Stimulated activated naive CD4-positive, alpha-beta T cell treated with Interleukin-2 at 50 U/mL for 16 hours (primary cell): ENCODE results near the gene CENPM.

ENCODE experiments used
- DNase-seq: peaks from one replicate; lab custom pipeline; 2025; lab: John Stamatoyannopoulos, UW

Gene CENPM

DNA sequence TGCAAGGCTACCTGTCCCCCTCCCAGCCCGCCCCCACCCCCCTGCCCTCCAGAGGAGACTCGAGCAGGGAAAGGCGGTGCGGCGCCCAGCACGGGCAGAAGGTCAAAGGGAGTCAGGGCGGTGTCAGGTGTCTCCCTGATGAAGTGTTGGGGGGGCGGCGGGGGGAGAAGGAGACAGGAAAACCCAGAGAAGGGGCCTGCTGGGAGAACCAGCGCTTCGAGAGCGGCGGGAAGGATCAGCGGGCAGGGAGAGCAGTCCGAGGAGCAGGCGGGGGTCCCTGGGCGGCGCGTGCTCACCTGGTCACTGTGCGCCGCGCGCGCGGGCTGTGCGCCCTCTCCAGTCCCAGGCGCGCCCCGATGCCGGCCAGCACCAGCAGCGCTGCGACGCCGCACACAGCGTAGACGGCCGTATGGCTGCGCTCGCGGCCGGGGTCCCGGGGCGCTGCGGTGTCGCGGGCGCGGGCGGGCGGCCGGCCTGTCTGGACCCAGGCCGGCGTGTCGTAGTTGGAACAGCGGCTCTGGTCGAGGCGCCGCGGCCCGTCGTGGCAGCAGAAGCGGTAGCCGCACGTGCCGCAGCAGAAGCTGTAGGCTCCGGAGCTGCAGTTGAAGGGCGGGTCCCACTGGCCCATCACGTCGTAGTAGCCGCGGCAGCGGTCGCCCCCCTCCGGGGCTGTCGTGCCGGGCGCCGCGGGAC, 33.0 kb downstream of the CENPM start:
- no peak for DNase-seq

DNA sequence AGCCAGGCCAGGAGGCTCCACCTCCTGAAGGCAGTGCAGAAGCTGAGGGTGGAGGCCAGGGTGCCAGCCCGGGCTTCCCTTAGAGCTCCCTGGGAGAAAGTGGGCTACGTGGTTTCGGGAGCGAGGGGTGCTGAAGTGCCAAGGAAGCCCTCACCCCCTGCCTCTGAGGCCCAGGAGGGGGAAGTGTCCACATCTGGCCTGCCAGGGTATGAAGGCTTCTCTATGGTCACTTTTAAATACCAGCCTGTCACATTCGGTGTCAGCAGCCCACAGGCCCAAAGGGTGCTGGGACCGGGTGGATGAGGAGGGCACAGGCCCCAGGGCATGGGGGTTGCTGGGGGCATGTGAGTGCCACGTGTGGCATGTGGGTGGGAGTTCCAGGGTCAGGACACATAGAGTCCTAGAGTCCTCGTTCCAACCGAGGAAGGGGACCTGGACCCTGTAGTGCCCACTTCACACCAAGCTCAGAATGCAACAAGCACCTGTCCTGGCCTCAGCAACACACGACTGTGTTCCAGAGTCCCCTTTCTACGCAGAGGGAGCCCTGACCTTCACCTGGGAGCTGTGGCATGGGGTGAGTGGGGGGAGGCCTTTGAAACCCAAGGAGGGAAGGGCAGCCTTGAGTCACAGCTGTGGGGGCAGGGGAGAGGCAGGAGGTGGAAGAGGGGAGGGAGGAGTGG, 33.8 kb downstream of the CENPM start:
- no peak for DNase-seq

DNA sequence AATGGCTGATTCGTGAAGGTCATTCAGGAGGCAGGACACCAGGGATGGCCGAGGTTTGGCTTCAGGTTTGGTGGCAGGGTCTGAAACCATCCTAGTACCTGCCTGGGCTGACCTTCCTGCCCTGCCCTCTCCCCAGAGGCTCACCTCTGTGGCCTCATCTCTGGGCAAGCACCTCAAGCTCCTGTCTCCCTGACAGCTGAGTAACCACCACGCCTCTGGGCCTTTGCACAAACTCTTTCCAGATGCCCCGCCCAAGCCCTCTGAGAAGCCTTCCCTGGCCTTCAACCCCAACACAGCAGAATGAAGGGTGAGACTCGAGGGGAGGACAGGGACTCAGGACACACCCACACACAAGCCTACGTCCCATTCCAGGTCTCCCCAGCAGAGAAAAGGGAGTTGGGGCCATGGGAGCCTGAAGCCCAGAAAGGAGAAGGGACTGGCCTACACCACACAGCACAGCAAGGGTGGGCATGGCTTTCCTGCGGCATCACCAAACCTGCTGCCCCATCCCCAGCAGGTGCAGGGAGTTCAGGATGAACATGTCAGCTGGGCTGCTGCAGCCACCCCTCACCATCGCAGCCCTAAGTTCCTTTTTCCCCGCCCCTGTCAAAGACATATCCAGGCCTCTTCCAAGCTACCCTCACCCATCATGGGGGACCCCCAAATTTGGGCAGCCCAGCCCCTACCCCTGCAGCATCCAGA, 34.5 kb downstream of the CENPM start:
- no peak for DNase-seq

DNA sequence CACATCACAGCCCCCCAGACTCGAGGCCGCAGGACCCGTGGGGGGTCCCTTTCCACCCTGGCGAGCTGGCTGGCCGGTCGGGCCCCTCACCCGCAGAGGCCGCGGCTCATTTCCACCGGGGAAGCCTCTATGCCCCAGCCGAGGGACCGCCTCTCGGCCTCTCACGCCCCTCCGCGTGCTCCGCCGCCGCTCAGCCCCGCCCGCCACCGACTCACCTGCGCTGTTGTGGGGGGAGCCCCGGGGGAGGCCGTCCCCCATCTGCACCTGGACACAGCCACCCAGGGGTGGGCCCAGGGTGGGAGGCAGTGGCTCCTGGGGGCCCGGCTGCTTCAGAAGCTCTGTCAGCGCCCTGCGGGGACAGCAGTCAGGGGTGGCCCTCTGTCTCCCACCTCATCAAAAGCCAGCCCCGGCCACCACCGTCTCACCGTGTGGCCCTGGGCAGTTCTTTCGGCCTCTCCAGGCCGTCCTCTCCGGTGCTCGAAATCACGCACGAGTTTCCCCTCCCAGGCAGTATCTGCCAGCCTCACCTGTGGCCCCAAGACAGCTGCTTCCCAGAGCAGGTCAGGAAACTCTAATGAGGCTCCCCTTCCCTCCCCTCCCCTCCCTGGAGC, 35.8 kb downstream of the CENPM start:
- DNase-seq, result no peak

DNA sequence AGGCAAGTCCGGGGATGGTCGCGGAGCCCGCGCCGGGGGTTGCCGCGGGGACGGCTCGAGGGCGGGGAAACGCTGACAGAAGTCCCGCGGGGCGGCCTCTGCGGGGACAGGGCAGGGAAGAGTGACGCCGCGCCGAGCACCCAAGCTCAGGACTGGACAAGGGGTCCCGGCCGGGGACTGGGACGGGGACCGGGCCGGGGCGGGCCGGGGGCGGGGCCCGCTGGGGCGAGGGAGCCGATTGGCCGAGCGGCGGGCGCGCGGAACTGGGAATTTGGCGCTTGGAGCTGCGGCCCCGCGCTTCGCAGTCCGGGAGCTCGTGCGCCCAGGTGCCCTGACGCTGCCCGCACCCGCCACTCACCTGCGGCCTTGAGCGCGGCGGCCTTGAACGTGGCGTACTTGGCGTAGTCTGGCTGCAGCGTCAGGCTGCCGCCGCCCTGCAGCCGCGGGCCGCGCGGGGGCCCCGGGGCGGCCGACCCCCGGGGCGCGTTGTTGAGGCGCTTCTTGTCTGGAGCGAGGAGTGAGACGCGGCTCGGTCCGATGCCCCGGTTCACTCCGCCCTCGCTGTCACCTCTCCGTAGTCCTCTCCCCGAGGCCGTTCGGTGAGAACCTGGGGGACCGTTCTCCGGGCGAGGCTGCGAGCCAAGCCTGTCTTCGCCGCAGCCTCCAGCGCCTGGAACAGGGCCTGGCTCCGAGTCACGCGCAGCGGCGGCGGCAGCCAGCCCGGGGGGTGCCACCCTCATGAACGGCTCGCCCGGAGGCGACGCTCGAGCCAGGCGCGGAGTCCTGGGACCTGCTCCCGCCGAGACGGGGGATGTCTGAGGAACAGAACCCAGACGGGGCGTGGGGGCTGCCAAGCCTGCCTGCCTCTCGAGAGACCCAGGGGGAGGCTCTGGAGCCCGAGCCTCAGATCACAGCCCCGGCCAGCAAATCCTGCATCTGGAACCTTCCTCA, 36.6 kb downstream of the CENPM start:
- DNase-seq, result peak; percentile 21

DNA sequence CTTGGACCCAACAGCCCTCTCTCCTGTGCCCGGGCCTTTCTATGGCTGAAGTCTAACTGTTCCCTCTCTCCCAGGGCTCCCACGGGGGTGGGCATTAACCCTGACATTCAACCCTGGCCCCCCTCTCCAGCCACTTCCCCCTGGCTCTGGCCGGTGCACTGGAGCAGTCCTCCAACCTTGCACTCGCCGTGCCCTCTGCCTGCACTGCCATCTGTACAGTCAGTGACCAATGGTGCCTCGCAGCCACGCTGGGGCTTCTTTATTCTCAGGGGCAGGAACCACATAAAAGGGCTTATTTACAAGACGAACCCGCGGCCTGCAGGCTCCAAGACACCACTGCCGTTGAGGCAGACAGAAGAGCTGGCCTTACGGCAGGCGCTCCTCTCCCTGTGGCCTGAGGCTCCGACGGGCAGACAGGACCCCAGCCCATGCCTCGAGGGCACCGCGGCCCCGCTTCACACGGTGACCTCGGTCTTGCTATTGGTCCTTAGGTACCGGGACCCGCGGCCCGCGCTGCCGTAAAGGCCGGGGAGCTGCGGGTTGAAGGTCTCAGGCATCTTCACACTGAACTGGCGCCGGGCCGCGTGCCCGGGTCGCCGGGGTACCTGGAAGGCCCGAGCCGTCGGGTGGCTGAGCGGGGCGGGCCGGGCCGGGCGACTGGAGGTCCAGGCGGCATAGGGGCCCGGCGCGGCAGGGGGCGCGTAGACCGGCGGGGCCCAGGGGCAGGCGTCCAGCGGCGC, 37.5 kb downstream of the CENPM start:
- DNase-seq, result no peak

DNA sequence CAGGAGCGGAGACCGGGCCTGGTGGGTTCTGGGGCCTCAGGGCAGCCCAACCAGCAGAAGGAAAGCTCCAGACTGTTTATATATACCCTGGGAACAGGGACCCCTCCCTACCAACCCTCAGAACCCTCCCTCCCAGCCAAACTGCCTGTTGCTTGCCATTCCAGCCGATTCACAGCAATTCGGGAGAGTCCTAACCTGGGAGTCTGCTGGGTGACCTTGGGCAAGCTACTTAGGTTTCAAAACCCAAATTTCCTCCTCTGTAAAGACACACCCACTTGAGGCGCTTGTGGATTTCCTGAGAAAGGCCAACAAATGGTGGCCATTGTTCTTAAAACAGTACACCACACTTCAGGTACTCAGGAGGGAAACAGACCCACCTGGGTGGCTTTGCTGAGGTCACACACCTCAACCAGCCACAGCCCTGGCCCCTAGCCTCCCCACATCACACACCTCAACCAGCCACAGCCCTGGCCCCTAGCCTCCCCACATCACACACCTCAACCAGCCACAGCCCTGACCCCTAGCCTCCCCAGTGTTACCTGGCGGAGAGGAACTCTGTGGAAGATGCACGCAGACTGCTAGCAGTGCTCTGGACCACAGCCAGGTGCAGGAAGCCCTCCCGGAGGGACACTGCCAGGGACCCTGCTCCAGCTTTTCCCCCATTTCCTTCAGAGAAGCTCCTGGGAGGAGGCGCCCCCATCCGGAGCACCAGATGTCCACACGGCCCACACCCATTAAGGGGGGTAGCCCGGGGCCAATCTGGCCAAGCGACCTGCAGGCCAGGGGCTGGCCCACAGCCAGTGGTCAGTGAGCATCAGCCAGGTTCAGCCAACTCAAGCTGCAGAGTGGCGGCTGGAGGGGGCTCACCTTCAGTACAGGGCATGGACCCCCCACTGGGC, 38.3 kb downstream of the CENPM start:
- no peak for DNase-seq

DNA sequence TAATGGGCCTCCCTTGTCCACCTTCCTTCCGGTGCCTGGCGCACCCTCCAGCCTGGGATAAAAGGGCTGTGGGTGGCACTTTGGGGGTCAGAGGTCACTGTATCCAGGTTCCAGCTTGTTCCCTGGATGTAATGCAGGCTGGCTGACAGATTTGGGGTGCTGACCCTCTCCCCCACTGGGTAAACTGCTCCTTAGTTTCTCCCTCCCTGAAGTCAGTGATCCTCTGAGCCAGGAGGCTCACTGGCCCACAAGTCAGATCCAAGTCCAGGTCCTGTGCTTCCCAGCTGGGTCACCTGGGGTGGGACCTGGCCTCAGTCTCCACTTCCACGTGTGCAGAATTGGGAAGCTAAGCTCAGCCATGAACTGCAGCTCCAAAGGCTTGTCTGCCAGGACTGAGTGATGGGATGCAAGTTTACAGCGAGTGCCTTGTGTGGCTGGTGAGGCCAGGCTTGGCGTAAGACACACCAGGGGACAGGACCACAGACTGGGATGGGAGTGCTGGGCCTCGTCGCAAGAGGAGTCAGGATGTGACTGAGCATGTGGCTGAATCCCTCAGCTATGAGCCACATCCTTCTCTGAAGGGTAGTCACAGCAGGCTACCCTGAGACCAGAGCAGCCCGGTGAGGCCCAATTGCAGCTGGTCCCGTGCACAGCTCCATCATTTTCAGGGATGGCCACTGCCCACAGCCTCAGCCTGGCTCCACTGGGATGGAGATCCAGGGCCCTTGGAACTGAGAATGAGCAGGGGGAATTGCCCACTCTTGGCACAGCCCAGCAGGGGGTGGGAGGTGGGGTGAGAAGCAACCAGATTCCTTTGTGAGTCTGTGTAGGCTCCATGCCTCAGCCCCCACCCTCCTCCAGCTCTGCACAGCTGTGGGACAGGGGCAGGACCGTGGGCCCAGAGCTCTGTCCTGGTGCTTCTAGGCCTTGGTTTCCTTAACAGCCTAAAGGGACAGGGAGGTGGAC, 39.2 kb downstream of the CENPM start:
- DNase-seq, result no peak

DNA sequence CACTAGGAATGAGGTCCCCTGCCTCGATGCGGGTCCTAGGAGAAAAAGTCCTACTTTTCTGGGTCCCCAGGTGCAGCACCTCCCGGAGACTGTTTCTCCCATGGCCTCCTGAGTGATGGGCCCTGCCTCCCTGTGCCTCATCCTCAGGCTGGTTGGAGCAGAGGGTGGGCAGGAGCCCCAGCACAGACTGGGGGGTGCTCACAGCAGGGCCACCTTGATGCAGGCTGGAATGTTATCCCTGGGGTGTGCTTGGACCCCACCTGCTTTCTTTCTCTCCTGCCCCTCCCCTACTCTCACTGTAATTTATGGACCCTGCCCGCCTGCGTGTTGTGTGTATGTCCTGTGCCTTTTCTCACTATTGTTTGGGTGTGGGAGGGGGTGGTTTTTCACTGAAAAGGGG, 40.1 kb downstream of the CENPM start:
- DNase-seq, result no peak

DNA sequence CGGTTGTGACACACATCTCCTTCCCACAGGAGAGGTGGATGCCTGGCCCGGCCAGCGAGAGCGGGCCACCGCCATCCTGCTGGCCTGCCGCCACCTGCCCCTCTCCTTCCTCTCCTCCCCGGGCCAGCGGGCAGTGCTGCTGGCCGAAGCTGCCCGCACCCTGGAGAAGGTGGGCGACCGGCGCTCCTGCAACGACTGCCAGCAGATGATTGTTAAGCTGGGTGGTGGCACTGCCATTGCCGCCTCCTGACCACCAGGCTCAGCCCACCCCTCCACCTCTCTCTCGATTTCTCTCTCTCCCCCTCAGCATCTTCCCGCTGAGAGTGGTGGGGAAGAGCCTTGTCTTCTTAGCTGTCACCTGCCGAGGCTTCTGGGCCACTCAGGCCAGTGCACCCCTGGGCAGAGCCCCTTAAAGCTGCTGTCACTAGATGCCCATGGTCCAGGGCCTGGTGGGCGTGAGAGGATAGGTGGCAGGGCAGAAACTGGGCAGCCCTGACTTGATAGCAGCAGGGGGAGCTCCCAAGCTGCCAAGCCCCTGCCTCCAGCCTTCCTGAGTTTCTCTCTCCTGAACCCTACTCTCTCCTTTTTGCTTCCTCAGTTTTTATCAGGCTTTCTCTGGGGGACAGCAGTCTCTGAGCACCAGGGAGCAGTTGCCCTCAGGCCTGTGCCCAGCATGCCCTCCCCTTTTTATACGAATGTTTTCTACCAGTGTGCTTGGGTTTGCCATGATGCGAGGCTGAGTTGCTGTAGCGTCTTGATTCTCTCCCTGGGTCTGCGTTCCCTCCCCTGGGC, 41.3 kb downstream of the CENPM start:
- no peak for DNase-seq

DNA sequence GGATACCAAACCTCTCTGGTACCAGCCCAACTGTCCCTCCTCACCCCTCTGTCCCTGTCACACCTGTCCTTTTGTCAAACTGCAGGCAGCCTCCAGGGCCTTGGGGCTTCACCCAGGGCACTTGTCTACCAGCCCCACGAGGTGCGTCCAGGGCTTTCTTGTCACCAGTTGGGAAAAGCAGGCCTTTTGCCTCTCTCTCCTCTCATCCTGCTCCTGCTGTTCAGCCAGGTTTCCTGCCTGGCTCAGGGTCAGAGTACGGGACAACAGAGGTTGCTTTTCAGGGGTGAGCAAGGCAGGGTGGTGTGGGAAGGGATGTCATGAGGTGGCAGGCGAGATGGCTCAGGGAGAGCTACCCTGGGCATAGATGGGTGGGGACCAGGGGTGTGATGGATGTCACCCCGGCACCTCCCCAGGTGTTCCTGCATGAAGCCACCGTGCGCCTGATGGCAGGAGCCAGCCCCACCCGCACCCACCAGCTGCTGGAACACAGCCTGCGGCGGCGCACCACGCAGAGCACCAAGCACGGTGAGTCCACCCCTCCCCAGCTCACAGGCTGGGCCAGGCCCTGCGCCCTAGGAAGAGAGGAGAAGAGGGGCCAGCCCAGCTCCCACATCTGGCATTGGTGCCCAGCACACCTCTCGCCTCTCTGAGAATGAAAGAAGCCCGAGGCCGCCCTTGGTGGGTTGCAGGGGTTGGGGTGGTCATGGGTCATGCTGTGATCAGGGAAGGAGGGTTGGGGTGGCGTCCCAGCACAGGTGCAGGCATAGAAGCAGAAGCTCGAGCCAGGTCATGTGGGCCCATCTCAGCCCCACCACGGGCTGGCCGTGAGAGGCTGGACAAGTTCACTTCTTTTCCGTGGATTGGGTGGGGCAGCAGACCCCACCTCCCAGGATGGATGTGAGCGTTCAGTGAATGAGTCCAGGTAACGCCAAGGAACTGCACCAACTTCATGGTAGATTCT, 42.2 kb downstream of the CENPM start:
- no peak for DNase-seq

DNA sequence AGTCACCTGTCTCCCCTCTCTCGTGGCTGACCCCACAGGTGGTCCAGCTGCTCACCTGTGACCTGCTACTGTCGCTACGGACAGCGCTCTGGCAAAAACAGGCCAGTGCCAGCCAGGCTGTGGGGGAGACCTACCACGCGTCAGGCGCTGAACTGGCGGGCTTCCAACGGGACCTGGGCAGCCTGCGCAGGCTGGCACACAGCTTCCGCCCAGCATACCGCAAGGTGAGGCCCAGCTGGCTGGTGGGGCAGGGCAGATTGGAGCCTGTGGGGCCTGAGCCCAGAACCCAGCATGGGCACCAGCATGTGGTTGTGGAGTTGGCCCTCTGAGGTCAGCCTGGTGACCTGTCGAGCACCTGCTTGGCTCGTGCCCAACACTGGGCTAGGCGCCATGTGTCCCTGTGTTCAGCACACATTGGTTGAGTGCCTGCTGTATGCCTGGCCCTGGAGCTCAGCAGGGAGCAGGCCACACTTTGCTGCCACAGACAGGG, 44.0 kb downstream of the CENPM start:
- no peak for DNase-seq

DNA sequence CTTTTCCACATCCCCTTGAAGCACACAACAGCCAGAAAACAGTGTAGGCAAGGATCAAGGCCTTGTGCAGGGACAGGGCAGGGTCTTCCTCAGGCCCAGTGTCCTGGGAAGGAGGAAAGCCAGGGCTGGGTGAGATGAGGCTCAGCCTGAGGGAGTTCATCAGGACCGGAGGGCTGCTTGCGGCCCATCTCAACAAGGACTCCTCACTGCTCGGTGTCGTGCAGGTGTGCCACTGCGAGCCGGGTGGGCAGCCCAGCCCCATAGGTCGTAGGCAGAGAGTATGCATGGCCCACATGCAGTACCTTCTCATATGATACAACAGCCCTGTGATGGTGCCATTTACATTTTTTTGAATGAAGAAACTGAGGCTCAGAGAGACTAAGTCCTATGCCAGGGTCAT, 44.9 kb downstream of the CENPM start:
- no peak for DNase-seq

DNA sequence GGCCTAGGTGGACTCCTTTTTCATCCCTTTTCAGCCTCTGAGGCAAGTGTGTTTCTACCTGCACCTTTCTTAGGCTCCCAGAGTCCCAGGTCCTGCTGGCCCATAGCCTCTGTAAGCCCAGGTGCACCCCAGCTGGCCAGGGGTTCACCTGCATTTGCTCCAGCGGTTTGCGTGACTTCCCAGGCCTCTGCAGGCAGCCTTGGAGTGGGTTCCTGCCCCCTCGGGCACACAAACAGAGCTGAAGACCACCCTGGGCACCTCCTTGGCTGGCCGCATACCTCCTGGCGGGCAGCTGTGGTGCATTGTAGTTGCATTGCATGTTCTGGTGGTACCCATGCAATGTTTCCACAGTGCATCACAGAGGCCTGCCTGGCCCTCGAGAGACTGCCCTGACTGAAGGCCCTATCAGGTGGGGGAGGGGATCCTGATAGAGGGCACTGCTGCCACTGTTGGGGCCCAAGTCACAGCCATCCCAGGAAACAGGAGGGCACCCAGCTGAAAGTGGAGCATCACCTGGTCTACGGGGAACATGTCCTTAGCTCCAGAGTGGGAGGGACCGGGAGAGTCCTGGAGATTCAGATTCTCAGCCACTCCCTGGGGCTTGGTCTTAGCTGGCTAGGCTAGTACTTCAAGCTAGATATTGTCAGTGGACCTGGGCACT, 46.2 kb downstream of the CENPM start:
- DNase-seq, result no peak

DNA sequence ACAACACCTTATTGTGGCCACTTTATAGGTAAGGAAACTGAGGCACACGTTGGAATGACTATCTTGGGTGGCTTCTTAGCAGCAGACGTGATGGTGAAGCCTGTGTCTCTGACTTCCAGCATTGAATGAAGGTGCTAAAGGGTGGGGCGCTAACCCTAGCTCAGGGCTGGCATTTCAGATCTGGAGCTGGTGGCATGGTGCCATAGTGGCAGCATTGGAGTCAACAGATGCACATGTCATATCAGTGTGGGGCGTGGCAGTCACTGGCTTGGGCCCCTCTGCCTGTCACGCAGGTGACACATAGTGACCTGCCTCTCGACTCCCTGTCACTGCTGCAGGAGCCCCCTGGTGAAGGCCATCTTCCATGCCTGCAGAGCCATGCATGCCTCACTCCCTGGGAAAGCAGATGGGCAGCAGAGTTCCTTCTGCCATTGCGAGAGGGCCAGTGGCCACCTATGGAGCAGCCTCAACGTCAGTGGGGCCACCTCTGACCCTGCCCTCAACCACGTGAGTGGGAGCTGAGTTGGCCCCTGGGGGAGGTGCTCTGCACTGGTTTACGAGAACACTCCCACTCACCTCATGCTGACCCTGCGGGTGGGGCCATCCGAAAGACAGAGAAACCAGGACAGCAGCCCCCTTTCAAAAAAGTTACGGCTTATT, 46.8 kb downstream of the CENPM start:
- DNase-seq, result no peak
